Measurements from ENCODE around the gene FCSK.

FCSK gene

GRCh38 chr16:70529051-70529777 lies 74.8 kb downstream of the FCSK start:
- peak in 1 of 3 experiments; percentile 35 for DNase-seq
